ENCODE measurements around the gene RBPJ.

RBPJ gene

GRCh38 chr4:26484032-26484515 lies 163.3 kb downstream of the RBPJ start:
- peaks cover 10% of the 10 kb centered on the region for H3K27me3 ChIP-seq (replicated peaks; ENCODE audit: control insufficient read depth, insufficient read depth, low read length)
- H3K4me3 ChIP-seq (ENCODE audit: low read length) = no peak overlapping the region
- peaks cover 22% of the 10 kb centered on the region for H3K4me1 ChIP-seq (ENCODE audit: control insufficient read depth, insufficient read depth, low read length)
- no peaks in the 10 kb centered on the region for H3K9me3 ChIP-seq (ENCODE audit: control insufficient read depth, low read length)
- no peaks in the 10 kb centered on the region for H3K36me3 ChIP-seq (ENCODE audit: control insufficient read depth, insufficient read depth, low read length, severe bottlenecking)
- peak; percentile 27 for DNase-seq (ENCODE audit: low read depth)
- no peak overlapping the region for H3K9ac ChIP-seq (ENCODE audit: low read length)

GRCh38 chr4:26484516-26484915 lies 163.7 kb downstream of the RBPJ start:
- Histone ChIP-seq H3K4me3 (ENCODE audit: low read length) (no peak overlapping the region), H3K4me1 (ENCODE audit: control insufficient read depth, insufficient read depth, low read length) (peaks cover 22% of the 10 kb centered on the region), H3K9me3 (ENCODE audit: control insufficient read depth, low read length) (no peaks in the 10 kb centered on the region), H3K9ac (ENCODE audit: low read length) (no peak overlapping the region), H3K36me3 (ENCODE audit: control insufficient read depth, insufficient read depth, low read length, severe bottlenecking) (no peaks in the 10 kb centered on the region), H3K27me3 (replicated peaks; ENCODE audit: control insufficient read depth, insufficient read depth, low read length) (peaks cover 12% of the 10 kb centered on the region)
- DNase-seq (ENCODE audit: low read depth) = peak; percentile 22

Measured in adipocyte (in vitro differentiated cells).